Loucy (cell line): ENCODE results near the gene SCRN2.

Source experiments
- H2AFZ ChIP-seq: fragments of 200-600 bp; sonication (generic); 2 replicates; pipeline ENCODE4 v1.6.0; 2016; ENCODE audit warnings: antibody characterized with exemption, mild to moderate bottlenecking, low read length, moderate library complexity
- H3F3A ChIP-seq: fragments of 200-600 bp; 2 replicates; pipeline ENCODE4 v1.6.0; 2016; ENCODE audit warnings: antibody characterized with exemption, low read depth, mild to moderate bottlenecking
- H3K27me3 ChIP-seq: fragments of 200-600 bp; sonication (generic); 2 replicates; pipeline ENCODE4 v1.6.1; 2014; ENCODE audit warnings: low read length, mild to moderate bottlenecking; ENCODE audit not compliant: insufficient read depth, poor library complexity, severe bottlenecking
- H3K36me3 ChIP-seq: fragments of 200-600 bp; sonication (generic); 2 replicates; pipeline ENCODE4 v1.6.1; 2016; ENCODE audit warnings: low read length; ENCODE audit not compliant: insufficient read depth
- H3K4me1 ChIP-seq: fragments of 200-600 bp; sonication (generic); 2 replicates; pipeline ENCODE4 v1.5.1; 2014; ENCODE audit warnings: low read length, mild to moderate bottlenecking; ENCODE audit not compliant: insufficient read depth, poor library complexity, severe bottlenecking
- H3K4me2 ChIP-seq: fragments of 200-600 bp; sonication (generic); 2 replicates; pipeline ENCODE4 v1.6.0; 2014; ENCODE audit warnings: antibody characterized with exemption, low read length, low read depth, mild to moderate bottlenecking; ENCODE audit not compliant: poor library complexity, severe bottlenecking
- H3K4me3 ChIP-seq: fragments of 200-600 bp; sonication (generic); 2 replicates; pipeline ENCODE4 v1.5.1; 2014; ENCODE audit warnings: low read length, mild to moderate bottlenecking, mixed read lengths; ENCODE audit not compliant: poor library complexity, severe bottlenecking
- H3K79me2 ChIP-seq: fragments of 200-600 bp; sonication (generic); 2 replicates; pipeline ENCODE4 v1.6.1; 2014; ENCODE audit warnings: low read length; ENCODE audit not compliant: insufficient read depth
- H3K9ac ChIP-seq: fragments of 200-600 bp; sonication (generic); 2 replicates; pipeline ENCODE4 v1.6.0; 2014; ENCODE audit warnings: mild to moderate bottlenecking, low read depth, low read length, moderate library complexity; ENCODE audit not compliant: poor library complexity, severe bottlenecking
- H3K9me2 ChIP-seq: fragments of 200-600 bp; sonication (generic); replicated peaks from 2 replicates; pipeline ENCODE4 v1.6.1; 2016; ENCODE audit warnings: low read depth, low read length, mixed read lengths
- H3K9me3 ChIP-seq: fragments of 200-600 bp; sonication (generic); 2 replicates; pipeline ENCODE4 v1.6.1; 2014; ENCODE audit warnings: mild to moderate bottlenecking, antibody characterized with exemption, low read length, low read depth; ENCODE audit not compliant: insufficient read depth
- H4K20me1 ChIP-seq: fragments of 200-600 bp; sonication (generic); 2 replicates; pipeline ENCODE4 v1.6.0; 2014; ENCODE audit warnings: antibody characterized with exemption, low read length, mild to moderate bottlenecking; ENCODE audit not compliant: insufficient read depth, poor library complexity, severe bottlenecking
- CTCF ChIP-seq: fragments of 200-600 bp; sonication (generic); conservative IDR thresholded peaks from 2 replicates; pipeline ENCODE4 v1.5.1; 2014; ENCODE audit warnings: mild to moderate bottlenecking, antibody characterized with exemption, low read length
- EZH2phosphoT487 ChIP-seq: fragments of 200-600 bp; IDR thresholded peaks from 2 replicates; pipeline ENCODE4 v1.6.1; 2018; ENCODE audit warnings: antibody characterized with exemption, mild to moderate bottlenecking, moderate library complexity, borderline replicate concordance

Gene SCRN2

DNA sequence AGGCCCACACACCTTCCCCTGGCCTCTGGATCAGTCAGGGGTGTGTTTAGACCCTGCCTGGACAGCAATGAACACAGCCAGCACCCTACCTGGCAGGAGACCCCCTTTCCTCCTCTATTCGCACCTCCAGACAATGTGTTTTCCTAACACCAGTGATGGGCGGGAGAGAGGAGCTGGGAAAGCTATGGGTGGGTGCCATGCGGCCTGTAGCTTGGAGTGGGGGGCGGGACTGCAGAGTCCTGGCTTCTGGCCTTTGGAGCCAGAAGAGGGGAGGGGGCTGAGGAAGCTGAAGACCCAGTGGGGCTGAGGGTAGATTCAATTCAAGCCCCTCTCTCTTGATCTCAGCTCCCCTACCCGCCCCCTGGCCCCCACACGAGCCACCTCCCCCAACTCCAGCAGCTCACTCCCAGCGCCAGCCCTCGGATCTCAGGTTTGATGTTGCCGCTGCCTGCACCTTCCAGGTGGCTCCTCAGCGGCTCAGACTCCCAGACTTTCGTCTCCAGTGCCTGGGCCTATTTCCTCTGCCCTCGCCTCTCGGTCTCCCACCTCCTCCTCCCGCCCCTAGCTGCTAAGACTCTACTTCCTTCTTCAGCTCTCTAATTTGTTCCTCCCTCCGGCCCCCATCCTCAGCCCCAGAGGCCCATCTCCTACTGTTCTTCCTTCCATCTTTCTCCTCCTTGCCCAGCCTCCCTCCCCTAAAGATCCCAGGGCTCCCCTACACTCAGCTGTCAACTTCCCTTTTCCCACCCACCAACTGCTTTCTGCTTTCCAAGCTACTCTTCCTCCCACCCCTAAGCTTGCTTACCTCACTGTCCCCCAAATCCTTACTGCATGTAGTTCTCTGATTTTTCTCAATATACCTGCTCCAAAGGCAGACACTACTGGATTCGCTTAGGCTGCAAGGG, 16.7 kb upstream of the SCRN2 start:
- Histone ChIP-seq H3K9me3 (no peaks in the 10 kb centered on the region), H3K9me2 (no peaks in the 10 kb centered on the region), H4K20me1 (no peaks in the 10 kb centered on the region), H3K4me3 (no peak overlapping the region), H3K36me3 (no peaks in the 10 kb centered on the region), H3K79me2 (no peaks in the 10 kb centered on the region), H3F3A (no peaks in the 10 kb centered on the region), H2AFZ (no peak overlapping the region), H3K27me3 (peaks cover 7% of the 10 kb centered on the region), H3K4me1 (no peaks in the 10 kb centered on the region), H3K9ac (no peak overlapping the region), H3K4me2 (no peak overlapping the region)
- TF ChIP-seq CTCF (no peak), EZH2phosphoT487 (no peak)

GRCh38 chr17:47856830-47857229, 15.8 kb upstream of the SCRN2 start:
- TF ChIP-seq CTCF, result no peak
- H3K27me3 ChIP-seq, result peaks cover 14% of the 10 kb centered on the region

GRCh38 chr17:47855737-47856136, 14.7 kb upstream of the SCRN2 start:
- no peaks in the 10 kb centered on the region for H3K79me2 ChIP-seq
- no peak overlapping the region for H3K4me2 ChIP-seq
- no peaks in the 10 kb centered on the region for H3K4me1 ChIP-seq
- no peak overlapping the region for H3K4me3 ChIP-seq
- TF ChIP-seq CTCF, result no peak
- no peak for TF ChIP-seq EZH2phosphoT487
- H3F3A ChIP-seq, result no peaks in the 10 kb centered on the region
- no peaks in the 10 kb centered on the region for H3K9me3 ChIP-seq
- peaks cover 14% of the 10 kb centered on the region for H3K27me3 ChIP-seq
- H4K20me1 ChIP-seq, result no peaks in the 10 kb centered on the region
- H2AFZ ChIP-seq, result no peak overlapping the region
- no peaks in the 10 kb centered on the region for H3K36me3 ChIP-seq
- H3K9ac ChIP-seq, result no peak overlapping the region
- H3K9me2 ChIP-seq, result no peaks in the 10 kb centered on the region

More at GRCh38 chr17:47856830-47857229, 15.8 kb upstream of the SCRN2 start:
- Histone ChIP-seq H4K20me1 (no peaks in the 10 kb centered on the region), H3K4me3 (no peak overlapping the region), H3K9me3 (no peaks in the 10 kb centered on the region), H2AFZ (no peak overlapping the region), H3K9ac (no peak overlapping the region), H3K9me2 (no peaks in the 10 kb centered on the region), H3K79me2 (no peaks in the 10 kb centered on the region), H3K36me3 (no peaks in the 10 kb centered on the region), H3F3A (no peaks in the 10 kb centered on the region), H3K4me1 (no peaks in the 10 kb centered on the region), H3K4me2 (no peak overlapping the region)
